Measurements from ENCODE around the gene ADK.

- TF ChIP-seq EZH2 (IDR thresholded peaks at IDR 0.05; ENCODE audit: low read length) = no peak
- TF ChIP-seq, protein P1, sequence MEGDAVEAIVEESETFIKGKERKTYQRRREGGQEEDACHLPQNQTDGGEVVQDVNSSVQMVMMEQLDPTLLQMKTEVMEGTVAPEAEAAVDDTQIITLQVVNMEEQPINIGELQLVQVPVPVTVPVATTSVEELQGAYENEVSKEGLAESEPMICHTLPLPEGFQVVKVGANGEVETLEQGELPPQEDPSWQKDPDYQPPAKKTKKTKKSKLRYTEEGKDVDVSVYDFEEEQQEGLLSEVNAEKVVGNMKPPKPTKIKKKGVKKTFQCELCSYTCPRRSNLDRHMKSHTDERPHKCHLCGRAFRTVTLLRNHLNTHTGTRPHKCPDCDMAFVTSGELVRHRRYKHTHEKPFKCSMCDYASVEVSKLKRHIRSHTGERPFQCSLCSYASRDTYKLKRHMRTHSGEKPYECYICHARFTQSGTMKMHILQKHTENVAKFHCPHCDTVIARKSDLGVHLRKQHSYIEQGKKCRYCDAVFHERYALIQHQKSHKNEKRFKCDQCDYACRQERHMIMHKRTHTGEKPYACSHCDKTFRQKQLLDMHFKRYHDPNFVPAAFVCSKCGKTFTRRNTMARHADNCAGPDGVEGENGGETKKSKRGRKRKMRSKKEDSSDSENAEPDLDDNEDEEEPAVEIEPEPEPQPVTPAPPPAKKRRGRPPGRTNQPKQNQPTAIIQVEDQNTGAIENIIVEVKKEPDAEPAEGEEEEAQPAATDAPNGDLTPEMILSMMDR (optimal IDR thresholded peaks at IDR 0.05 in 1 of 3, IDR thresholded peaks at IDR 0.05 in 1 of 3, conservative IDR thresholded peaks at IDR 0.05 in 1 of 3; ENCODE audit: extremely low read depth in 1 of 3, insufficient read depth in 2 of 3, low read length in 3 of 3) = no peak
Measured at GRCh38 chr10:74557098-74557497, 406.1 kb downstream of the ADK start.
